GM23338 (cell line): Measurements from ENCODE around the gene PGGT1B. TPM values are rescaled to one million over a fixed set of nuclear protein-coding genes. Genes with fewer than 3 reads are reported as not detected.

Experiments
- EZH2 ChIP-seq: fragments of 200-600 bp; sonication (generic); IDR thresholded peaks from one replicate; pipeline ENCODE4 v1.8.0; 2017; ENCODE audit warnings: antibody characterized with exemption, mild to moderate bottlenecking, low read depth; ENCODE audit not compliant: unreplicated experiment
- EZH2phosphoT487 ChIP-seq: fragments of 200-600 bp; sonication (generic); IDR thresholded peaks from one replicate; pipeline ENCODE4 v1.8.1; 2018; ENCODE audit warnings: antibody characterized with exemption; ENCODE audit not compliant: unreplicated experiment
- JUNB ChIP-seq: IDR thresholded peaks from one replicate; pipeline ENCODE4 v1.6.1; 2016; ENCODE audit warnings: antibody characterized with exemption; ENCODE audit not compliant: unreplicated experiment
- ZNF114 ChIP-seq: fragments of 250-450 bp; sonication (Bioruptor Pico); IDR thresholded peaks from 2 replicates; pipeline ENCODE4 v1.5.0; 2020; ENCODE audit warnings: mild to moderate bottlenecking, moderate library complexity
- ZNF331 ChIP-seq: fragments of 250-450 bp; sonication (Bioruptor Pico); IDR thresholded peaks from 2 replicates; pipeline ENCODE4 v1.5.0; 2020; ENCODE audit warnings: low read depth, mild to moderate bottlenecking, moderate library complexity
- ZNF462 ChIP-seq: fragments of 250-450 bp; sonication (Bioruptor Pico); IDR thresholded peaks from 2 replicates; pipeline ENCODE4 v1.5.0; 2020; ENCODE audit warnings: mild to moderate bottlenecking, moderate library complexity
- polyA plus RNA-seq: library from polyadenylated mRNA; unstranded; fragments of >200 nt; fragmentation: Nextera tagmentation; extraction: Ambion mirVana; gene quantifications from 2 replicates; pipeline ENCODE4 v1.2.1, GENCODE V29; 2016
- total RNA-seq: library from RNA; depleted of rRNA; stranded (reverse); fragments of >200 nt; shearing (Covaris generic); gene quantifications from 2 replicates; pipeline ENCODE4 v1.2.3, GENCODE V29; 2014
- TF ChIP-seq, protein P1 (sequence below): IDR thresholded peaks from one replicate; pipeline ENCODE4 v1.6.1; 2018; ENCODE audit warnings: antibody characterized with exemption; ENCODE audit not compliant: unreplicated experiment

Gene PGGT1B
- total and polyA plus RNA-seq, 2 experiments from 2014 or later, result 8.6 to 12.9 TPM

GRCh38 chr5:115262011-115262320, 711 bp downstream of the PGGT1B start (continued):
- TF ChIP-seq ZNF462 (CRISPR knock-in tag) (no peak), ZNF331 (CRISPR knock-in tag) (no peak), EZH2 (no peak), JUNB (no peak), EZH2phosphoT487 (no peak), ZNF114 (no peak)
- TF ChIP-seq, protein P1, sequence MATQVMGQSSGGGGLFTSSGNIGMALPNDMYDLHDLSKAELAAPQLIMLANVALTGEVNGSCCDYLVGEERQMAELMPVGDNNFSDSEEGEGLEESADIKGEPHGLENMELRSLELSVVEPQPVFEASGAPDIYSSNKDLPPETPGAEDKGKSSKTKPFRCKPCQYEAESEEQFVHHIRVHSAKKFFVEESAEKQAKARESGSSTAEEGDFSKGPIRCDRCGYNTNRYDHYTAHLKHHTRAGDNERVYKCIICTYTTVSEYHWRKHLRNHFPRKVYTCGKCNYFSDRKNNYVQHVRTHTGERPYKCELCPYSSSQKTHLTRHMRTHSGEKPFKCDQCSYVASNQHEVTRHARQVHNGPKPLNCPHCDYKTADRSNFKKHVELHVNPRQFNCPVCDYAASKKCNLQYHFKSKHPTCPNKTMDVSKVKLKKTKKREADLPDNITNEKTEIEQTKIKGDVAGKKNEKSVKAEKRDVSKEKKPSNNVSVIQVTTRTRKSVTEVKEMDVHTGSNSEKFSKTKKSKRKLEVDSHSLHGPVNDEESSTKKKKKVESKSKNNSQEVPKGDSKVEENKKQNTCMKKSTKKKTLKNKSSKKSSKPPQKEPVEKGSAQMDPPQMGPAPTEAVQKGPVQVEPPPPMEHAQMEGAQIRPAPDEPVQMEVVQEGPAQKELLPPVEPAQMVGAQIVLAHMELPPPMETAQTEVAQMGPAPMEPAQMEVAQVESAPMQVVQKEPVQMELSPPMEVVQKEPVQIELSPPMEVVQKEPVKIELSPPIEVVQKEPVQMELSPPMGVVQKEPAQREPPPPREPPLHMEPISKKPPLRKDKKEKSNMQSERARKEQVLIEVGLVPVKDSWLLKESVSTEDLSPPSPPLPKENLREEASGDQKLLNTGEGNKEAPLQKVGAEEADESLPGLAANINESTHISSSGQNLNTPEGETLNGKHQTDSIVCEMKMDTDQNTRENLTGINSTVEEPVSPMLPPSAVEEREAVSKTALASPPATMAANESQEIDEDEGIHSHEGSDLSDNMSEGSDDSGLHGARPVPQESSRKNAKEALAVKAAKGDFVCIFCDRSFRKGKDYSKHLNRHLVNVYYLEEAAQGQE, result no peak
